Liver (tissue), 9 donors: ENCODE results near the gene CCDC78. TPM values are rescaled to one million over a fixed set of nuclear protein-coding genes. Genes with fewer than 3 reads are reported as not detected.

Source experiments
- DNase-seq: peaks from one replicate; pipeline ENCODE4 v3.0.0-alpha.2; 2017; ENCODE audit warnings: low spot score
- H3K27ac ChIP-seq, 2 donors: one replicate each; pipeline ENCODE4 v1.7.0; 2013; ENCODE audit warnings: inconsistent platforms in 2 of 2, low read length in 2 of 2, control low read depth in 1 of 2, low read depth in 1 of 2, mild to moderate bottlenecking in 1 of 2
- H3K27me3 ChIP-seq, 4 donors: one replicate each; pipeline versions ENCODE4 v1.6.1 to v1.7.0; 2013; ENCODE audit warnings: low read length in 3 of 4, inconsistent platforms in 1 of 4, mild to moderate bottlenecking in 1 of 4, moderate library complexity in 1 of 4; ENCODE audit not compliant: control insufficient read depth in 4 of 4, insufficient read depth in 4 of 4
- H3K36me3 ChIP-seq, 4 donors: one replicate each; pipeline versions ENCODE4 v1.6.1 to v1.7.0; 2013; ENCODE audit warnings: low read length in 3 of 4, mild to moderate bottlenecking in 3 of 4, low read depth in 1 of 4, moderate library complexity in 1 of 4; ENCODE audit not compliant: control insufficient read depth in 4 of 4, insufficient read depth in 3 of 4
- H3K4me1 ChIP-seq, 4 donors: one replicate each; pipeline versions ENCODE4 v1.6.1 to v1.7.0; 2013; ENCODE audit warnings: low read length in 3 of 4, mild to moderate bottlenecking in 3 of 4, moderate library complexity in 1 of 4; ENCODE audit not compliant: control insufficient read depth in 4 of 4, insufficient read depth in 4 of 4
- H3K4me3 ChIP-seq, 3 donors: one replicate each; pipeline versions ENCODE4 v1.6.1 to v1.7.0; 2013; ENCODE audit warnings: low read length in 3 of 3, control low read depth in 1 of 3, low read depth in 1 of 3, mild to moderate bottlenecking in 1 of 3
- H3K9ac ChIP-seq, 2 donors: one replicate each; pipeline ENCODE4 v1.7.0; 2013; ENCODE audit warnings: low read length in 2 of 2, mild to moderate bottlenecking in 2 of 2, moderate library complexity in 2 of 2, control low read depth in 1 of 2, low read depth in 1 of 2
- H3K9me3 ChIP-seq, 4 donors: one replicate each; pipeline versions ENCODE4 v1.6.1 to v1.7.0; 2013; ENCODE audit warnings: low read length in 3 of 4; ENCODE audit not compliant: control insufficient read depth in 4 of 4
- ATF3 ChIP-seq: IDR thresholded peaks from 2 replicates; pipeline ENCODE4 v1.6.1; 2016; ENCODE audit warnings: antibody characterized with exemption
- CTCF ChIP-seq: fragments of 150-350 bp; IDR thresholded peaks from 2 replicates; pipeline ENCODE4 v1.5.1; 2017; ENCODE audit warnings: improper control_type of control experiment, low read depth, low read length; ENCODE audit not compliant: missing input control
- EGR1 ChIP-seq, 2 donors: IDR thresholded peaks; 2 replicates each; pipeline ENCODE4 v1.6.1; 2016 to 2018; ENCODE audit warnings: antibody characterized with exemption in 2 of 2, low read depth in 2 of 2
- FOXA1 ChIP-seq: IDR thresholded peaks from 2 replicates; pipeline ENCODE4 v1.6.1; 2016; ENCODE audit warnings: antibody characterized with exemption
- FOXA2 ChIP-seq: IDR thresholded peaks from 2 replicates; pipeline ENCODE4 v1.6.1; 2016; ENCODE audit warnings: antibody characterized with exemption
- GABPA ChIP-seq, 2 donors: IDR thresholded peaks in 1 of 2; conservative IDR thresholded peaks in 1 of 2; 2 replicates each; pipeline ENCODE4 v1.6.1; 2016; ENCODE audit warnings: antibody characterized with exemption in 2 of 2, mild to moderate bottlenecking in 1 of 2, moderate library complexity in 1 of 2
- HNF4A ChIP-seq, 2 donors: conservative IDR thresholded peaks; 2 replicates each; pipeline ENCODE4 v1.6.1; 2016; ENCODE audit warnings: antibody characterized with exemption in 2 of 2, mild to moderate bottlenecking in 2 of 2
- HNF4G ChIP-seq: IDR thresholded peaks from 2 replicates; pipeline ENCODE4 v1.6.1; 2016; ENCODE audit warnings: antibody characterized with exemption
- JUND ChIP-seq, 2 donors: IDR thresholded peaks; 2 replicates each; pipeline ENCODE4 v1.6.1; 2016; ENCODE audit warnings: antibody characterized with exemption in 2 of 2
- NR2F2 ChIP-seq: IDR thresholded peaks from 2 replicates; pipeline ENCODE4 v1.6.1; 2016; ENCODE audit warnings: antibody characterized with exemption
- RAD21 ChIP-seq, 2 donors: IDR thresholded peaks; 2 replicates each; pipeline ENCODE4 v1.6.1; 2016; ENCODE audit warnings: antibody characterized with exemption in 2 of 2, mild to moderate bottlenecking in 2 of 2
- REST ChIP-seq: IDR thresholded peaks from 2 replicates; pipeline ENCODE4 v1.6.1; 2016; ENCODE audit warnings: antibody characterized with exemption, mild to moderate bottlenecking
- RXRA ChIP-seq, 2 donors: IDR thresholded peaks; 2 replicates each; pipeline ENCODE4 v1.6.1; 2017 to 2018; ENCODE audit warnings: antibody characterized with exemption in 2 of 2, mild to moderate bottlenecking in 1 of 2
- SP1 ChIP-seq: IDR thresholded peaks from 2 replicates; pipeline ENCODE4 v1.6.1; 2018; ENCODE audit warnings: antibody characterized with exemption, mild to moderate bottlenecking
- TAF1 ChIP-seq: conservative IDR thresholded peaks from 2 replicates; pipeline ENCODE4 v1.6.1; 2016; ENCODE audit warnings: antibody characterized with exemption, mild to moderate bottlenecking
- YY1 ChIP-seq: IDR thresholded peaks from 2 replicates; pipeline ENCODE4 v1.6.1; 2016; ENCODE audit warnings: antibody characterized with exemption, mild to moderate bottlenecking
- ZBTB33 ChIP-seq: IDR thresholded peaks from 2 replicates; pipeline ENCODE4 v1.6.1; 2016; ENCODE audit warnings: antibody characterized with exemption
- WGBS: extraction: QIAGEN DNeasy Blood & Tissue Kit; methylation state at CpG from one replicate; pipeline ENCODE4 v1.1.7; 2013; 5-methylcytosine and 5-hydroxymethylcytosine counted together
- polyA plus RNA-seq, 2 donors: library from polyadenylated mRNA; stranded (reverse) in 1 of 2; unstranded in 1 of 2; fragments of 200-250 nt in 1 of 2; fragments of >200 nt in 1 of 2; fragmentation: Nextera tagmentation in 1 of 2; extraction: Ambion mirVana in 1 of 2; gene quantifications; one replicate each; pipeline versions ENCODE4 v1.2.1 to v1.2.3, GENCODE V29; 2013 to 2015
- total RNA-seq, 2 donors: library from RNA; depleted of rRNA; stranded (reverse); fragments of >200 nt; gene quantifications; one replicate each; pipeline ENCODE4 v1.2.3, GENCODE V29; 2014
- donor health status: healthy.
- donor health status: healthy.
- donor health status: healthy.
- donor health status: healthy.
- donor health status: healthy.

The CCDC78 gene
- total and polyA plus RNA-seq, 4 donors = 0.05 to 0.28 (median 0.08) TPM; not detected in 1

GRCh38 chr16:752007-752312, 25.7 kb upstream of the CCDC78 start:
- 23% methylated on average over 10 of the region's 10 CpGs for WGBS
- TF ChIP-seq FOXA2 = no peak
- TF ChIP-seq FOXA1 = no peak
- no peak for TF ChIP-seq HNF4A (conservative IDR thresholded peaks at IDR 0.05)
- no peak for TF ChIP-seq ZBTB33
- TF ChIP-seq GABPA (IDR thresholded peaks at IDR 0.05 in 1 of 2, conservative IDR thresholded peaks at IDR 0.05 in 1 of 2) = no peak
- TF ChIP-seq JUND (IDR thresholded peaks at IDR 0.05) = no peak
- TF ChIP-seq REST = no peak
- no peak for TF ChIP-seq EGR1 (IDR thresholded peaks at IDR 0.05; ENCODE audit: low read depth in 2 of 2)
- TF ChIP-seq YY1 = no peak
- TF ChIP-seq TAF1 = no peak
- TF ChIP-seq SP1 = no peak

GRCh38 chr16:751152-752006, 25.1 kb upstream of the CCDC78 start:
- Histone ChIP-seq H3K36me3 (no peaks in the 10 kb centered on the region), H3K4me3 (no peak overlapping the region), H3K9ac (no peak overlapping the region), H3K27me3 (no peaks in the 10 kb centered on the region), H3K9me3 (peaks cover 0 to 2% (median 0%) of the 10 kb centered on the region in 4 donors), H3K4me1 (no peaks in the 10 kb centered on the region), H3K27ac (no peak overlapping the region)
- TF ChIP-seq RAD21 (IDR thresholded peaks at IDR 0.05) = no peak
- no peak for TF ChIP-seq RXRA (IDR thresholded peaks at IDR 0.05)
- no peak for TF ChIP-seq REST
- TF ChIP-seq FOXA2 = no peak
- TF ChIP-seq YY1 = no peak
- TF ChIP-seq CTCF = no peak
- TF ChIP-seq ATF3 = no peak
- TF ChIP-seq TAF1 = no peak
- TF ChIP-seq EGR1 (IDR thresholded peaks at IDR 0.05; ENCODE audit: low read depth in 2 of 2) = no peak
- TF ChIP-seq ZBTB33 = no peak
- TF ChIP-seq NR2F2 = no peak
- TF ChIP-seq JUND (IDR thresholded peaks at IDR 0.05) = no peak
- TF ChIP-seq GABPA (IDR thresholded peaks at IDR 0.05 in 1 of 2, conservative IDR thresholded peaks at IDR 0.05 in 1 of 2) = no peak
- no peak for TF ChIP-seq HNF4G
- no peak for DNase-seq
- 52% methylated on average over 39 of the region's 39 CpGs for WGBS

More at GRCh38 chr16:752007-752312, 25.7 kb upstream of the CCDC78 start:
- H3K27me3 ChIP-seq = no peaks in the 10 kb centered on the region
- H3K9ac ChIP-seq = no peak overlapping the region
- no peaks in the 10 kb centered on the region for H3K4me1 ChIP-seq
- H3K36me3 ChIP-seq = no peaks in the 10 kb centered on the region
- peaks cover 0 to 5% (median 0%) of the 10 kb centered on the region in 4 donors for H3K9me3 ChIP-seq
- H3K27ac ChIP-seq = no peak overlapping the region
- no peak overlapping the region for H3K4me3 ChIP-seq
- DNase-seq = no peak
